Measurements from ENCODE around the gene HELZ.
A peak's percentile ranks its signal among the peaks of the same experiment; 100 is the strongest.

Gene HELZ

GRCh38 chr17:67071595-67071994 lies 173.4 kb downstream of the HELZ start:
- no peak for DNase-seq

- no peak for DNase-seq
Measured at GRCh38 chr17:67069603-67070136, 175.3 kb downstream of the HELZ start.

- DNase-seq: peak; percentile 90
Measured at GRCh38 chr17:67068999-67069398, 176.0 kb downstream of the HELZ start.

GRCh38 chr17:67067571-67068482 lies 177.2 kb downstream of the HELZ start:
- DNase-seq: no peak

GRCh38 chr17:67066717-67067116 lies 178.3 kb downstream of the HELZ start:
- no peak for DNase-seq

GRCh38 chr17:67063141-67063540 lies 181.9 kb downstream of the HELZ start:
- DNase-seq: no peak

GRCh38 chr17:67059372-67059771 lies 185.6 kb downstream of the HELZ start:
- no peak for DNase-seq

- DNase-seq: no peak
Measured at GRCh38 chr17:67058036-67058435, 187.0 kb downstream of the HELZ start.

- no peak for DNase-seq
Measured at GRCh38 chr17:67056746-67057490, 188.1 kb downstream of the HELZ start.

- no peak for DNase-seq
Measured at GRCh38 chr17:67055811-67056745, 188.9 kb downstream of the HELZ start.

- no peak for DNase-seq
Measured at GRCh38 chr17:67055041-67055443, 190.0 kb downstream of the HELZ start.

- DNase-seq: no peak
Measured at GRCh38 chr17:67054608-67055007, 190.4 kb downstream of the HELZ start.

- no peak for DNase-seq
Measured at GRCh38 chr17:67054011-67054591, 190.9 kb downstream of the HELZ start.

- no peak for DNase-seq
Measured at GRCh38 chr17:67053438-67054000, 191.5 kb downstream of the HELZ start.

- no peak for DNase-seq
Measured at GRCh38 chr17:67052720-67053437, 192.1 kb downstream of the HELZ start.

- DNase-seq: no peak
Measured at GRCh38 chr17:67051837-67052236, 193.2 kb downstream of the HELZ start.

GRCh38 chr17:67051155-67051538 lies 193.8 kb downstream of the HELZ start:
- DNase-seq: no peak

GRCh38 chr17:67050471-67051154 lies 194.4 kb downstream of the HELZ start:
- DNase-seq: no peak

- no peak for DNase-seq
Measured at GRCh38 chr17:67050066-67050465, 194.9 kb downstream of the HELZ start.

- no peak for DNase-seq
Measured at GRCh38 chr17:67049025-67049739, 195.8 kb downstream of the HELZ start.
